GM21576 (cell line): ENCODE measurements around the gene TCL1A.
A peak's percentile ranks its signal among the peaks of the same experiment; 100 is the strongest.
"Not testable (repeated sequence)": the region's sequence is repeated elsewhere in the genome, so short reads cannot be mapped to it uniquely, and the experiment has no call there.

ENCODE experiments used
- ATAC-seq: cut with Tn5 transposase; IDR thresholded peaks from one replicate; pipeline ENCODE4 v1.9.1; 2021; ENCODE audit warnings: mild to moderate bottlenecking, moderate library complexity; ENCODE audit not compliant: unreplicated experiment

TCL1A gene, protein sequence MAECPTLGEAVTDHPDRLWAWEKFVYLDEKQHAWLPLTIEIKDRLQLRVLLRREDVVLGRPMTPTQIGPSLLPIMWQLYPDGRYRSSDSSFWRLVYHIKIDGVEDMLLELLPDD

DNA sequence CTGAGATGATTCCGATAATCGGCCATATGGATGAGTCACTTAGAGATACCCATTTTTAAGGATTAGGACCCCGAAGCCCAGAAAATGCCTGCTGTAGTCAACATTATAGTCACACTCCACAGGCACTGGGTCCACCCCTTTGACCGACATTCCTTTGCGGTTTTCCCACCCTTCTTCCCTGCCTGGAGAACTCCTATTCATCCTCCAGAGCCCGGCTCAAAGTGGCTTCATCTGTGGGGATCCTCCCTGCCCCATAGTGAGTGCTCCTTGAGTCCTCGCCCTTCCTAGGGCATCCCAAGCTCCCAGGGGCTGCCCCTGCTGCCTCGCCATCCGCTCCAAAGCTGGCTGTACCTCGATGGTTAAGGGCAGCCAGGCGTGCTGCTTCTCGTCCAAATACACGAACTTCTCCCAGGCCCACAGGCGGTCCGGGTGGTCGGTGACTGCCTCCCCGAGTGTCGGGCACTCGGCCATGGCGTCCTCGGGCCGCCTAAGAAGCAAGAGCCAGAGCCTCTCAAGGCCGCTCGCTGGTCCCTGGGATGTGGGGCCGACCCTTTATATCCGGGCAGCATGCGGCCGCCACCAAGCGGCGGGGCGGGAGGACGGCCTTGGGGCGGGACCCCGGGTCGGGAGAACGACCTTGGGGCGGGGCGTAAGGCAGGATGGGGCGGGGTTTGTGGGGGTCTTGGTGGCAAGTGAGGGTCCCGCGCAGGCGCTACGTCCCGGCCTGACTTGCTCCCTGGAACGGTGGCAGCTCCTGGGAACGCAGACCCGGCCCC lies at the start of gene TCL1A:
TSS of gene TCL1A (minus strand) at position 530 of the 776 bp plus-strand sequence. CDS start at position 471, 59 bp downstream.
- peak; percentile 76 for ATAC-seq

GRCh38 chr14:95763032-95763431 lies 49.1 kb upstream of the TCL1A start:
- not testable (repeated sequence) for ATAC-seq

- no peak for ATAC-seq
These were observed 47.5 kb upstream of the TCL1A start for GRCh38 chr14:95761436-95761835.

DNA sequence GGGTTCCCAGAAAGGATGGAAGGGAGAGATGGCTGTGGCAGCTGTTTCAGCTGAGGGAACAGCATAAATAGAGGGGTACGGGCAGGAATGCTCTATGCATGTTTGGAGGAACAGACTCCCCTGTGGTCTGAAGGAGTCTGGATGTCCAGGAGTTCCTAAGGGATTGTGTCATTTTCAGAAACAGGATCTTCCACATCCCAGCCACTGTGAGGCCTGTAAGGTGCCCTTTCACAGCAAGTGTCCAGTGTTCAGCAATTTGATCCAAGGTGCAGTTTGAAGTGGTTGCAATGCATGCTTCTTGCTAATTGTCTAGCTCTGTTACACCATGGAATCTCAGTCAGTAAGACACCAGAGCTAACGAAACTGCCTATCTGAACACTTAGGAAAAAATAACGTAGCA lies 46.7 kb upstream of the TCL1A start:
- no peak for ATAC-seq

- ATAC-seq, result no peak
These were observed 46.0 kb upstream of the TCL1A start for GRCh38 chr14:95759941-95760340.

GRCh38 chr14:95758331-95758730 lies 44.4 kb upstream of the TCL1A start:
- no peak for ATAC-seq

DNA sequence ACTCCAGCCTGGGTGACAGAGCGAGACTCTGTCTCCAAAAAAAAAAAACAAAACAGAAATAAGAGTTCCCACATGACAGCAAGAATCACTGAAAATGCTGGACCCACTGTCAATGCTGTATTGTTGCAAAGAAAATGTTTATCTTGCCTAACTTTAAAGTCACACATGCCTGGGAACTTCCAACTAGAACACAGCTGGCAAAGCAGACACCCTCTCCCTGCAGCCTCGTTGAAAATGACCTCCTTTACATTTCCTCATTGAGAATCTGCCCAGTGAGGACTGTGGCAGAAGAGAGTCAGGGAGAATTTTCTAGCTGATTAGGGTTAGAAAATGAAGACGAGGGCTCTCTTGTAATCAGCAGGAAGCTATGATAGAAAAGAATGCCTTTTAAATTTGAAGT lies 42.8 kb upstream of the TCL1A start:
- ATAC-seq, result no peak

GRCh38 chr14:95756127-95756526 lies 42.2 kb upstream of the TCL1A start:
- ATAC-seq, result no peak

- ATAC-seq, result no peak
These were observed 27.9 kb upstream of the TCL1A start for GRCh38 chr14:95741781-95742180.

GRCh38 chr14:95741038-95741490 lies 27.1 kb upstream of the TCL1A start:
- no peak for ATAC-seq

DNA sequence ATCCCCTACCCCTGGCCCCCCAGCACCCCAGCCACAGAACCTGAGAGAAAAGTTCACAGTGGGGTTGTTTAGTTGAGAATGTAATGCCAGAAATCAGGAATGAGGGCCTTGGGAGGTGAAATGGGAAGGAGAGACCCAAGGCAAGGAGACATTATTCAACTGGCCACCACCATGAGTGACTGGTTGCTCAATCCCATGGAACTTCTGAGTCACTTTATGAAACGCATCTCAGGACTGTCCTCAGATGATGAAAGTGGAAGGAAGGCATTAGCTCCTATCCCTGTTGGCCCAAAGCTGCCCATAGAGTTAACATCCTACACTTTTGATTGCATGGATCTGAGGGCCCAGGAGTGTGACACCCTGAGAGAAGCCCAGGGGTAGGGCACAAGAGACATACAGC lies 25.4 kb upstream of the TCL1A start:
- ATAC-seq, result no peak

GRCh38 chr14:95733212-95733611 lies 19.3 kb upstream of the TCL1A start:
- ATAC-seq, result no peak

- ATAC-seq, result no peak
These were observed 16.2 kb upstream of the TCL1A start for GRCh38 chr14:95730126-95730525.

- ATAC-seq, result not testable (repeated sequence)
These were observed 15.6 kb upstream of the TCL1A start for GRCh38 chr14:95729402-95730028.

- no peak for ATAC-seq
These were observed 13.3 kb upstream of the TCL1A start for GRCh38 chr14:95727056-95727700.

GRCh38 chr14:95725685-95726336 lies 11.9 kb upstream of the TCL1A start:
- ATAC-seq, result peak; percentile 77

DNA sequence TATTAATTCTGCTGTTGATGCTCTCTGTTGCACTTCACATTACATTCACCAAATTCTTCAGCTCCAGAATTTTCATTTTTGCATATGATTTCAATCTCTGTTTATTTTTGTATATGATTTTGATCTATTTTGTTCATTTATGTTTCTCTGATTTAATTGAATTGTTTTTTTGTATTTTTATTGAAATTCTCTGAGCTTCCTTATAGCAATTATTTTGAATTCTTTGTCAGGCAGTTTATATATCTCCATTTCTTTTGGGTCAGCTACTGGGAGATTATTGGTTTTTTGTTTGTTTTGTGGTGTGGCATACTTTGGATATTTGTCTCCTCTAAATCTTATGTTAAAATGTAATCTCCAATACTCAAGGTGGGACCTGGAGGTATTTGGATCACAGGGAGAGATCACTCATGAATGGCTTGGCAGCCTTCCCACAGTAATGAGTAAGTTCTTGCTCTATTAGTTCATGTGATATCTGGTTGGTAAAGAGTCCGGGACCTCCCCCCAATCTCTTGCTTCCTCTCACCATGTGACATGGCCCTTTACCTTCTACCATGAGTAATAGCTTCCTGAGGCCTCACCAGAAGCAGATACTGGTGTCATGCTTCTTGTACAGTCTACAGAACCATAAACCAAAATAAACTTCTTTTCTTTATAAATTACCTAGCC lies 8.7 kb upstream of the TCL1A start:
- no peak for ATAC-seq

DNA sequence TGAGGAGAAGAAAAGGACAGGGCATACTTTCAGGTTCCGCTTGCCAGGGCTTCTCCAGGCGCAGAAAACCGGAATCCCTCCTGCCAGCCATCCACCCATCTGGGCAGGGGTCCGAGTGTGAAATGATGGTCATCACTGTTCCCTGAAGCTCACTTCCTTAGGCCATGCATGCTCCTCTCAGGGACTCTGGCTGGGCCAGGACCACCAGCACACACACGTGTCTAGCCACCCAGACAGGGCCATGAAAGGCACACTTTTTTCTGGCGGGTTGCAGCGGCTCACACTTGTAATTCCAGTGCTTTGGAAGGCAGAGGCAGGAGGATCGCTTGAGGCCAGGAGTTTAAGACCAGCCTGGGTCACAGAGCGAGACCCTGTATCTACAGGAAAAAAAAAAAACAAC lies 1.5 kb downstream of the TCL1A start:
- ATAC-seq, result no peak

- no peak for ATAC-seq
These were observed 2.3 kb downstream of the TCL1A start for GRCh38 chr14:95711476-95712176.

DNA sequence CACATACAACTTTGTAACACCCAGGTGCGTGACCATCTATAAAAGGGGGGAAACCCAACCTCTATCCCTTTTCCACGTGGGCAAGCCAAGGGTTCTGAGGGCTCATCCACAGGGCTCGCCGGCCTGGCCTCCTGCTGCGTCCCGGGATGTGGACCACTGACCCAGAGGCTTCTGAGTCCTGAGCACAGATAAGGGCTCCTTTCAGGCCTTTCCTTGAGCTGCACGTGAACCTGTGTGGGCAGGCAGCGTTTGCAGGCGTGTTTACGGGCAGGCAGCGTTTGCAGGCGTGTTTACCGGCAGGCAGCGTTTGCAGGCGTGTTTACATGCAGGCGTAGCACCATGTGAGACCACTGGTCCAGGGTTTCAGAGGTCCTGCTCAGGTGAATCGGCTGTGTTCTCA lies 3.8 kb downstream of the TCL1A start:
- ATAC-seq, result no peak
